Liver (tissue), 9 donors: ENCODE measurements around the gene ZNF678. TPM values are rescaled to one million over a fixed set of nuclear protein-coding genes. Genes with fewer than 3 reads are reported as not detected.

Source experiments
- DNase-seq: peaks from one replicate; pipeline ENCODE4 v3.0.0-alpha.2; 2017; ENCODE audit warnings: low spot score
- H3K27ac ChIP-seq, 2 donors: one replicate each; pipeline ENCODE4 v1.7.0; 2013; ENCODE audit warnings: inconsistent platforms in 2 of 2, low read length in 2 of 2, control low read depth in 1 of 2, low read depth in 1 of 2, mild to moderate bottlenecking in 1 of 2
- H3K27me3 ChIP-seq, 4 donors: one replicate each; pipeline versions ENCODE4 v1.6.1 to v1.7.0; 2013; ENCODE audit warnings: low read length in 3 of 4, inconsistent platforms in 1 of 4, mild to moderate bottlenecking in 1 of 4, moderate library complexity in 1 of 4; ENCODE audit not compliant: control insufficient read depth in 4 of 4, insufficient read depth in 4 of 4
- H3K36me3 ChIP-seq, 4 donors: one replicate each; pipeline versions ENCODE4 v1.6.1 to v1.7.0; 2013; ENCODE audit warnings: low read length in 3 of 4, mild to moderate bottlenecking in 3 of 4, low read depth in 1 of 4, moderate library complexity in 1 of 4; ENCODE audit not compliant: control insufficient read depth in 4 of 4, insufficient read depth in 3 of 4
- H3K4me1 ChIP-seq, 4 donors: one replicate each; pipeline versions ENCODE4 v1.6.1 to v1.7.0; 2013; ENCODE audit warnings: low read length in 3 of 4, mild to moderate bottlenecking in 3 of 4, moderate library complexity in 1 of 4; ENCODE audit not compliant: control insufficient read depth in 4 of 4, insufficient read depth in 4 of 4
- H3K4me3 ChIP-seq, 3 donors: one replicate each; pipeline versions ENCODE4 v1.6.1 to v1.7.0; 2013; ENCODE audit warnings: low read length in 3 of 3, control low read depth in 1 of 3, low read depth in 1 of 3, mild to moderate bottlenecking in 1 of 3
- H3K9ac ChIP-seq, 2 donors: one replicate each; pipeline ENCODE4 v1.7.0; 2013; ENCODE audit warnings: low read length in 2 of 2, mild to moderate bottlenecking in 2 of 2, moderate library complexity in 2 of 2, control low read depth in 1 of 2, low read depth in 1 of 2
- H3K9me3 ChIP-seq, 4 donors: one replicate each; pipeline versions ENCODE4 v1.6.1 to v1.7.0; 2013; ENCODE audit warnings: low read length in 3 of 4; ENCODE audit not compliant: control insufficient read depth in 4 of 4
- FOXA1 ChIP-seq: IDR thresholded peaks from 2 replicates; pipeline ENCODE4 v1.6.1; 2016; ENCODE audit warnings: antibody characterized with exemption
- FOXA2 ChIP-seq: IDR thresholded peaks from 2 replicates; pipeline ENCODE4 v1.6.1; 2016; ENCODE audit warnings: antibody characterized with exemption
- GABPA ChIP-seq, 2 donors: IDR thresholded peaks in 1 of 2; conservative IDR thresholded peaks in 1 of 2; 2 replicates each; pipeline ENCODE4 v1.6.1; 2016; ENCODE audit warnings: antibody characterized with exemption in 2 of 2, mild to moderate bottlenecking in 1 of 2, moderate library complexity in 1 of 2
- HNF4A ChIP-seq, 2 donors: conservative IDR thresholded peaks; 2 replicates each; pipeline ENCODE4 v1.6.1; 2016; ENCODE audit warnings: antibody characterized with exemption in 2 of 2, mild to moderate bottlenecking in 2 of 2
- HNF4G ChIP-seq: IDR thresholded peaks from 2 replicates; pipeline ENCODE4 v1.6.1; 2016; ENCODE audit warnings: antibody characterized with exemption
- JUND ChIP-seq, 2 donors: IDR thresholded peaks; 2 replicates each; pipeline ENCODE4 v1.6.1; 2016; ENCODE audit warnings: antibody characterized with exemption in 2 of 2
- MAX ChIP-seq: IDR thresholded peaks from 2 replicates; pipeline ENCODE4 v1.6.1; 2016; ENCODE audit warnings: antibody characterized with exemption
- NR2F2 ChIP-seq: IDR thresholded peaks from 2 replicates; pipeline ENCODE4 v1.6.1; 2016; ENCODE audit warnings: antibody characterized with exemption
- RAD21 ChIP-seq, 2 donors: IDR thresholded peaks; 2 replicates each; pipeline ENCODE4 v1.6.1; 2016; ENCODE audit warnings: antibody characterized with exemption in 2 of 2, mild to moderate bottlenecking in 2 of 2
- REST ChIP-seq: IDR thresholded peaks from 2 replicates; pipeline ENCODE4 v1.6.1; 2016; ENCODE audit warnings: antibody characterized with exemption, mild to moderate bottlenecking
- SP1 ChIP-seq: IDR thresholded peaks from 2 replicates; pipeline ENCODE4 v1.6.1; 2018; ENCODE audit warnings: antibody characterized with exemption, mild to moderate bottlenecking
- TAF1 ChIP-seq: conservative IDR thresholded peaks from 2 replicates; pipeline ENCODE4 v1.6.1; 2016; ENCODE audit warnings: antibody characterized with exemption, mild to moderate bottlenecking
- YY1 ChIP-seq: IDR thresholded peaks from 2 replicates; pipeline ENCODE4 v1.6.1; 2016; ENCODE audit warnings: antibody characterized with exemption, mild to moderate bottlenecking
- WGBS: extraction: QIAGEN DNeasy Blood & Tissue Kit; methylation state at CpG from one replicate; pipeline ENCODE4 v1.1.7; 2013; 5-methylcytosine and 5-hydroxymethylcytosine counted together
- polyA plus RNA-seq, 2 donors: library from polyadenylated mRNA; stranded (reverse) in 1 of 2; unstranded in 1 of 2; fragments of 200-250 nt in 1 of 2; fragments of >200 nt in 1 of 2; fragmentation: Nextera tagmentation in 1 of 2; extraction: Ambion mirVana in 1 of 2; gene quantifications; one replicate each; pipeline versions ENCODE4 v1.2.1 to v1.2.3, GENCODE V29; 2013 to 2015
- total RNA-seq, 2 donors: library from RNA; depleted of rRNA; stranded (reverse); fragments of >200 nt; gene quantifications; one replicate each; pipeline ENCODE4 v1.2.3, GENCODE V29; 2014
- TF ChIP-seq, protein P1 (sequence below): fragments of 150-350 bp; IDR thresholded peaks from 2 replicates; pipeline ENCODE4 v1.5.1; 2017; ENCODE audit warnings: improper control_type of control experiment, low read depth, low read length; ENCODE audit not compliant: missing input control
- TF ChIP-seq, protein P2 (sequence below): IDR thresholded peaks from 2 replicates; pipeline ENCODE4 v1.6.1; 2016; ENCODE audit warnings: antibody characterized with exemption
- donor health status: healthy.
- donor health status: healthy.
- donor health status: healthy.
- donor health status: healthy.
- donor health status: healthy.

ZNF678 gene
- total and polyA plus RNA-seq, 4 donors, result 0.76 to 16.6 (median 4.2) TPM

DNA sequence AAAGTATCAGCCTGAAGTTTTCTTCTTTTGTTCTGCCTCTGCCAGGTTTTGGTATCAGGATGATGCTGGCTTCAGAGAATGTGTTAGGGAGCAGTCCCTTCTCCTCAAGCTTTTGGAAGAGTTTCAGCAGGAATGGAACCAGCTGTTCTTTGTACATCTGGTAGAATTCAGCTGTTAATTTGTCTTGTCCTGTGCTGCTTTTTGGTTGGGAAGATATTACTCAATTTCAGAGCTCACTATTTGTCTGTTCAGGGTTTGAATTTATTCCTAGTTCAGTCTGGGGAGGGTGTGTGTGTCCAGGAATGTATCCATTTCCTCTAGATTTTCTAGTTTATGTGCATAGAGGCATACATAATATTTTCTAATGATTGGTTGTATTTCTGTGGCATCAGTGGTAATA lies 12.8 kb downstream of the ZNF678 start:
- no peak for TF ChIP-seq REST
- TF ChIP-seq MAX, result no peak
- no peak for TF ChIP-seq JUND (IDR thresholded peaks at IDR 0.05)
- TF ChIP-seq RAD21 (IDR thresholded peaks at IDR 0.05), result no peak
- TF ChIP-seq FOXA2, result no peak
- no peak for TF ChIP-seq HNF4A (conservative IDR thresholded peaks at IDR 0.05)
- TF ChIP-seq HNF4G, result no peak
- no peak for TF ChIP-seq YY1
- TF ChIP-seq GABPA (IDR thresholded peaks at IDR 0.05 in 1 of 2, conservative IDR thresholded peaks at IDR 0.05 in 1 of 2), result no peak
- TF ChIP-seq TAF1, result no peak
- no peak for TF ChIP-seq FOXA1
- TF ChIP-seq SP1, result no peak
- TF ChIP-seq, protein P1, sequence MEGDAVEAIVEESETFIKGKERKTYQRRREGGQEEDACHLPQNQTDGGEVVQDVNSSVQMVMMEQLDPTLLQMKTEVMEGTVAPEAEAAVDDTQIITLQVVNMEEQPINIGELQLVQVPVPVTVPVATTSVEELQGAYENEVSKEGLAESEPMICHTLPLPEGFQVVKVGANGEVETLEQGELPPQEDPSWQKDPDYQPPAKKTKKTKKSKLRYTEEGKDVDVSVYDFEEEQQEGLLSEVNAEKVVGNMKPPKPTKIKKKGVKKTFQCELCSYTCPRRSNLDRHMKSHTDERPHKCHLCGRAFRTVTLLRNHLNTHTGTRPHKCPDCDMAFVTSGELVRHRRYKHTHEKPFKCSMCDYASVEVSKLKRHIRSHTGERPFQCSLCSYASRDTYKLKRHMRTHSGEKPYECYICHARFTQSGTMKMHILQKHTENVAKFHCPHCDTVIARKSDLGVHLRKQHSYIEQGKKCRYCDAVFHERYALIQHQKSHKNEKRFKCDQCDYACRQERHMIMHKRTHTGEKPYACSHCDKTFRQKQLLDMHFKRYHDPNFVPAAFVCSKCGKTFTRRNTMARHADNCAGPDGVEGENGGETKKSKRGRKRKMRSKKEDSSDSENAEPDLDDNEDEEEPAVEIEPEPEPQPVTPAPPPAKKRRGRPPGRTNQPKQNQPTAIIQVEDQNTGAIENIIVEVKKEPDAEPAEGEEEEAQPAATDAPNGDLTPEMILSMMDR, result no peak

DNA sequence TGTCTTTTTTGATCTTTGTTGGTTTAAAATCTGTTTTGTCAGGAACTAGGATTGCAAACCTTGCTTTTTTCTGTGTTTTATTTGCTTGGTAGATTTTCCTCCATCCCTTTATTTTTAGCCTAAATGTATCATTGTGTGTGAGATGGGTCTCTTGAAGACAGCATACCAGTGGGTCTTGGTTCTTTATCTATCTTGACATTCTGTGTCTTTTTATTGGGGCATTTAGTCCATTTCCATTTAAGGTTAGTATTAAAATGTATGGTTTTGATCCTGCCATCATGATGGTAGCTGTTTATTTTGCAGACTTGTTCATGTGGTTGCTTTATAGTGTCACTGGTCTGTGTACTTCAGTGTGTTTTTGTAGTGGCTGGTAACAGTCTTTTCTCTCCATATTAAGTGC lies 14.1 kb downstream of the ZNF678 start:
- Histone ChIP-seq H3K36me3 (no peaks in the 10 kb centered on the region), H3K4me1 (no peaks in the 10 kb centered on the region), H3K9me3 (peaks cover 0 to 7% (median under 1%) of the 10 kb centered on the region in 4 donors), H3K27me3 (no peaks in the 10 kb centered on the region), H3K9ac (no peak overlapping the region), H3K4me3 (no peak overlapping the region), H3K27ac (no peak overlapping the region)
- DNase-seq, result no peak
- TF ChIP-seq FOXA1 (no peak), NR2F2 (no peak)

More for the DNA sequence above, 12.8 kb downstream of the ZNF678 start:
- Histone ChIP-seq H3K9ac (no peak overlapping the region), H3K36me3 (no peaks in the 10 kb centered on the region), H3K4me1 (no peaks in the 10 kb centered on the region), H3K27ac (no peak overlapping the region), H3K9me3 (peaks cover 0 to 7% (median under 1%) of the 10 kb centered on the region in 4 donors), H3K27me3 (no peaks in the 10 kb centered on the region), H3K4me3 (no peak overlapping the region)
- no peak for DNase-seq

DNA sequence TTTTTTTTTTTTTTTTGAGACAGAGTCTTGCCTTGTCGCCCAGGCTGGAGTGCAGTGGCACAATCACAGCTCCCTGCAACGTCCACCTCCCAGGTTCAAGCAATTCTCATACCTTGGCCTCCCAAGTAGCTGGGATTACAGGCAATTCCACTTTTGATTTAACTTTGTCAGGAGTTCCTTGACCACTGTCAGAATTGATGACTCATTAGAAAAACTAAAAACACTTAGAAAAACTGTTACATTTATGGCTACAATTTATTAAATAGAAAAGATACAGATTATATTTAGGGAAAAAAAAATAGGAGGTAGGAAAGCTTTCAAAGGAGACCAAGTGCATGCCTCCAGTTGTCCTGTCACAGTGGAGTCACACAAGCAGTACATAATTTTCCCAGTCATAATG lies 20.0 kb downstream of the ZNF678 start:
- H3K9me3 ChIP-seq, result peaks cover 0 to 6% (median 2%) of the 10 kb centered on the region in 4 donors
- WGBS, result 91% methylated on average over 2 of the region's 2 CpGs
- H3K27me3 ChIP-seq, result no peaks in the 10 kb centered on the region
- TF ChIP-seq GABPA (IDR thresholded peaks at IDR 0.05 in 1 of 2, conservative IDR thresholded peaks at IDR 0.05 in 1 of 2) (no peak), SP1 (no peak), MAX (no peak), FOXA1 (no peak), FOXA2 (no peak), HNF4A (conservative IDR thresholded peaks at IDR 0.05) (no peak), YY1 (no peak)
- TF ChIP-seq, protein P1, result no peak
- TF ChIP-seq, protein P2, sequence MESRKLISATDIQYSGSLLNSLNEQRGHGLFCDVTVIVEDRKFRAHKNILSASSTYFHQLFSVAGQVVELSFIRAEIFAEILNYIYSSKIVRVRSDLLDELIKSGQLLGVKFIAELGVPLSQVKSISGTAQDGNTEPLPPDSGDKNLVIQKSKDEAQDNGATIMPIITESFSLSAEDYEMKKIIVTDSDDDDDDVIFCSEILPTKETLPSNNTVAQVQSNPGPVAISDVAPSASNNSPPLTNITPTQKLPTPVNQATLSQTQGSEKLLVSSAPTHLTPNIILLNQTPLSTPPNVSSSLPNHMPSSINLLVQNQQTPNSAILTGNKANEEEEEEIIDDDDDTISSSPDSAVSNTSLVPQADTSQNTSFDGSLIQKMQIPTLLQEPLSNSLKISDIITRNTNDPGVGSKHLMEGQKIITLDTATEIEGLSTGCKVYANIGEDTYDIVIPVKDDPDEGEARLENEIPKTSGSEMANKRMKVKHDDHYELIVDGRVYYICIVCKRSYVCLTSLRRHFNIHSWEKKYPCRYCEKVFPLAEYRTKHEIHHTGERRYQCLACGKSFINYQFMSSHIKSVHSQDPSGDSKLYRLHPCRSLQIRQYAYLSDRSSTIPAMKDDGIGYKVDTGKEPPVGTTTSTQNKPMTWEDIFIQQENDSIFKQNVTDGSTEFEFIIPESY, result no peak
- H3K4me1 ChIP-seq, result no peaks in the 10 kb centered on the region
- no peak overlapping the region for H3K4me3 ChIP-seq
- no peak overlapping the region for H3K27ac ChIP-seq
- H3K36me3 ChIP-seq, result no peaks in the 10 kb centered on the region
- no peak for DNase-seq
- H3K9ac ChIP-seq, result no peak overlapping the region
